Measurements from ENCODE around the gene CHST11. TPM values are rescaled to one million over a fixed set of nuclear protein-coding genes. Genes with fewer than 3 reads are reported as not detected.

CHST11 gene
- total RNA-seq, 1 donor from 2014 or later, result 7.7 TPM

GRCh38 chr12:104650541-104650940, 193.8 kb downstream of the CHST11 start:
- no peak overlapping the region for H3K27ac ChIP-seq
- Mint-ChIP-seq H3K36me3 (peaks cover 8% of the 10 kb centered on the region), H3K27me3 (ENCODE audit: insufficient read depth, low read depth) (peaks cover 2% of the 10 kb centered on the region), H3K9me3 (peaks cover 6% of the 10 kb centered on the region), H3K27ac (no peak overlapping the region), H3K4me1 (peaks cover 52% of the 10 kb centered on the region), H3K4me3 (no peak overlapping the region)
- TF ChIP-seq CTCF (IDR thresholded peaks at IDR 0.05), result no peak
- TF ChIP-seq EZH2phosphoT487 (IDR thresholded peaks at IDR 0.05), result no peak
- TF ChIP-seq EZH2 (IDR thresholded peaks at IDR 0.05), result no peak
- H3K36me3 ChIP-seq, result no peaks in the 10 kb centered on the region
- H3K27me3 ChIP-seq, result no peaks in the 10 kb centered on the region
- H3K4me3 ChIP-seq, result no peak overlapping the region
- no peaks in the 10 kb centered on the region for H3K9me3 ChIP-seq (ENCODE audit: low read depth)
- H3K9ac ChIP-seq, result no peak overlapping the region
- peaks cover 11% of the 10 kb centered on the region for H4K20me1 ChIP-seq (ENCODE audit: low read depth)
- H3K79me2 ChIP-seq (ENCODE audit: low read depth), result peaks cover 4% of the 10 kb centered on the region
- H3K4me1 ChIP-seq, result peaks cover 23% of the 10 kb centered on the region
- peaks cover 6% of the 10 kb centered on the region for H3F3A ChIP-seq (ENCODE audit: low read depth)
- H3K4me2 ChIP-seq, result no peak overlapping the region
- H2AFZ ChIP-seq (replicated peaks), result no peak overlapping the region
- peak; percentile 18 for DNase-seq (ENCODE audit: low spot score)

GRCh38 chr12:104651811-104652210, 195.1 kb downstream of the CHST11 start:
- H3K79me2 ChIP-seq (ENCODE audit: low read depth), result peaks cover 4% of the 10 kb centered on the region
- peaks cover 36% of the 10 kb centered on the region for H3K4me1 ChIP-seq
- H3K9ac ChIP-seq, result no peak overlapping the region
- H4K20me1 ChIP-seq (ENCODE audit: low read depth), result peaks cover 23% of the 10 kb centered on the region
- peaks cover 6% of the 10 kb centered on the region for H3F3A ChIP-seq (ENCODE audit: low read depth)
- peaks cover 3% of the 10 kb centered on the region for H3K36me3 Mint-ChIP-seq
- H2AFZ ChIP-seq (replicated peaks), result no peak overlapping the region
- H3K27ac Mint-ChIP-seq, result no peak overlapping the region
- no peak overlapping the region for H3K4me3 ChIP-seq
- peaks cover 2% of the 10 kb centered on the region for H3K27me3 Mint-ChIP-seq (ENCODE audit: insufficient read depth, low read depth)
- TF ChIP-seq EZH2phosphoT487 (IDR thresholded peaks at IDR 0.05), result no peak
- TF ChIP-seq EZH2 (IDR thresholded peaks at IDR 0.05), result no peak
- TF ChIP-seq CTCF (IDR thresholded peaks at IDR 0.05), result no peak
- no peaks in the 10 kb centered on the region for H3K27me3 ChIP-seq
- no peak overlapping the region for H3K27ac ChIP-seq
- DNase-seq (ENCODE audit: low spot score), result no peak
- H3K4me2 ChIP-seq, result no peak overlapping the region
- H3K9me3 ChIP-seq (ENCODE audit: low read depth), result no peaks in the 10 kb centered on the region
- H3K9me3 Mint-ChIP-seq, result peaks cover 4% of the 10 kb centered on the region
- H3K36me3 ChIP-seq, result no peaks in the 10 kb centered on the region
- H3K4me3 Mint-ChIP-seq, result no peak overlapping the region
- peaks cover 61% of the 10 kb centered on the region for H3K4me1 Mint-ChIP-seq

- H3K27me3 Mint-ChIP-seq (ENCODE audit: insufficient read depth, low read depth), result peaks cover 2% of the 10 kb centered on the region
- no peak overlapping the region for H3K4me3 ChIP-seq
- peaks cover 23% of the 10 kb centered on the region for H4K20me1 ChIP-seq (ENCODE audit: low read depth)
- H3F3A ChIP-seq (ENCODE audit: low read depth), result peaks cover 6% of the 10 kb centered on the region
- H3K9me3 ChIP-seq (ENCODE audit: low read depth), result no peaks in the 10 kb centered on the region
- DNase-seq (ENCODE audit: low spot score), result no peak
- H3K36me3 ChIP-seq, result no peaks in the 10 kb centered on the region
- H2AFZ ChIP-seq (replicated peaks), result no peak overlapping the region
- H3K4me1 Mint-ChIP-seq, result peaks cover 66% of the 10 kb centered on the region
- H3K36me3 Mint-ChIP-seq, result peaks cover 3% of the 10 kb centered on the region
- H3K27ac Mint-ChIP-seq, result no peak overlapping the region
- H3K27me3 ChIP-seq, result no peaks in the 10 kb centered on the region
- TF ChIP-seq CTCF (IDR thresholded peaks at IDR 0.05) (no peak), EZH2 (IDR thresholded peaks at IDR 0.05) (no peak), EZH2phosphoT487 (IDR thresholded peaks at IDR 0.05) (no peak)
- no peak overlapping the region for H3K27ac ChIP-seq
- no peak overlapping the region for H3K4me2 ChIP-seq
- peaks cover 4% of the 10 kb centered on the region for H3K79me2 ChIP-seq (ENCODE audit: low read depth)
- H3K4me3 Mint-ChIP-seq, result no peak overlapping the region
- H3K9ac ChIP-seq, result no peak overlapping the region
- H3K9me3 Mint-ChIP-seq, result peaks cover 4% of the 10 kb centered on the region
- H3K4me1 ChIP-seq, result peaks cover 41% of the 10 kb centered on the region
Observed at GRCh38 chr12:104652358-104652757, 195.6 kb downstream of the CHST11 start.

Measured in neural progenitor cell (in vitro differentiated cells).